ENCODE results near the gene TUB. TPM values are rescaled to one million over a fixed set of nuclear protein-coding genes. Genes with fewer than 3 reads are reported as not detected.
A peak's percentile ranks its signal among the peaks of the same experiment; 100 is the strongest.

TUB gene
- total RNA-seq, 1 donor from 2014 or later, result 2.8 TPM

DNA sequence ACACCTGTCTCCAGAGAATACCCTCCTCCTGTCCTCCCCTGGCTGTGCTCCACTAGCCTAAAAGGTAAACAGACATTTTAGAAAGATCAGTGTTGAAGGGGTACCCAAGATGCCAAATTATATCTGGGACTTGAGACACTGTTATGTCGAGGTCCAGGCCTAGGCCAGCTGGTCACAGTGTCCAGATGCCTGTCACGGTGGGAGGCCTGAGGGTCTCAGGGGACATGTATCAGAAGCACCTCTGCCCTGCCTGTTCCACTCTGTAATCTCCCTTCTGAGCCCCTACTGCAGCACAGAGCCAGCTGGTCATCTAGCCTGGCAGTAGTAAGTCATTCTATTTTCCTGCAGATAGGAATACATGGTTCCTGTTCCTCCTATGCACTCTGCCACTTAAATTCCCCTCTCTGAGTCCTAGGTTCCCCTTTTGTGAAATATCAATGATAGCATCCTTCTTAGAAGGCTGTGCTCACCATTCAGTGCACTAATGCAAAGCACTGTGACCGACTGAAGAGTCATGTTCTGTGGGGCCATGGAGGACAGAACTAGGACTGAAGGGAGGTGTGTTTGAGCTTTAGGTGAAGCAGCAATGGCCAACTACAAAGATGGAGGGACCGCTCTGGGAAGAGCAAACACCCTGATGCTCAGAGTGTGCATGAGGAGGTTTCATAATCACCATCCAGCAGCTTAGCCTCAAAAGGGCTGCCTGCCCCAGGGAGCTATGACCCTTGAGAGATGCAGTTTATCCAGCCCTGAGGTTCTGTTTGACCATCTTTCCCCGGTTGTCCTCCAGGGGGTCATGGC lies 44.8 kb upstream of the TUB start:
- TF ChIP-seq, protein P1, sequence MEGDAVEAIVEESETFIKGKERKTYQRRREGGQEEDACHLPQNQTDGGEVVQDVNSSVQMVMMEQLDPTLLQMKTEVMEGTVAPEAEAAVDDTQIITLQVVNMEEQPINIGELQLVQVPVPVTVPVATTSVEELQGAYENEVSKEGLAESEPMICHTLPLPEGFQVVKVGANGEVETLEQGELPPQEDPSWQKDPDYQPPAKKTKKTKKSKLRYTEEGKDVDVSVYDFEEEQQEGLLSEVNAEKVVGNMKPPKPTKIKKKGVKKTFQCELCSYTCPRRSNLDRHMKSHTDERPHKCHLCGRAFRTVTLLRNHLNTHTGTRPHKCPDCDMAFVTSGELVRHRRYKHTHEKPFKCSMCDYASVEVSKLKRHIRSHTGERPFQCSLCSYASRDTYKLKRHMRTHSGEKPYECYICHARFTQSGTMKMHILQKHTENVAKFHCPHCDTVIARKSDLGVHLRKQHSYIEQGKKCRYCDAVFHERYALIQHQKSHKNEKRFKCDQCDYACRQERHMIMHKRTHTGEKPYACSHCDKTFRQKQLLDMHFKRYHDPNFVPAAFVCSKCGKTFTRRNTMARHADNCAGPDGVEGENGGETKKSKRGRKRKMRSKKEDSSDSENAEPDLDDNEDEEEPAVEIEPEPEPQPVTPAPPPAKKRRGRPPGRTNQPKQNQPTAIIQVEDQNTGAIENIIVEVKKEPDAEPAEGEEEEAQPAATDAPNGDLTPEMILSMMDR (IDR thresholded peaks at IDR 0.05; ENCODE audit: partially characterized antibody, unreplicated experiment), result no peak
- Mint-ChIP-seq H3K4me1 (ENCODE audit: low read depth, unreplicated experiment) (peaks cover 25% of the 10 kb centered on the region), H3K9me3 (ENCODE audit: unreplicated experiment) (peaks cover 4% of the 10 kb centered on the region), H3K4me3 (ENCODE audit: unreplicated experiment) (no peak overlapping the region), H3K27me3 (ENCODE audit: unreplicated experiment) (peaks cover 9% of the 10 kb centered on the region), H3K36me3 (ENCODE audit: unreplicated experiment) (no peaks in the 10 kb centered on the region), H3K27ac (ENCODE audit: unreplicated experiment) (no peak overlapping the region)
- no peak for DNase-seq

DNA sequence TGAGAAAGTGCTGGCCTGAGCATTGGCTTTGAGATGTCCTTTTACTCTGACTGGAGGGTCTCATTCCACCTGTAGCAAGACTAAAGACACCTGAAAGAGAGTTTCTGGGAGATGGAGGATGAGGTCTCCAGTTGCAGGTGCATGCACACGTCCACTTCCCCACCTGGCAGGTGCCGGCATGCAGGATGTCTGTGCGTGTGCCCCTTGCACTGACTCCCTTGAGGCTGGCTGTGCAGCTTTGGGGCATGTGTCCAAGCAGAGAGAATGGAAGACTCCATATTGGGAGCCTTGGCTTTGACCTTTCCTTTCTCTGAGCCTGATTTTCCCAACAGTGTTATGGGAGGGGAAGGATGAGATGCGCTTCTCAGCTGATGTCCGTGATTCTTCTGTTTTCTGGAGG lies 44.0 kb upstream of the TUB start:
- DNase-seq, result no peak
- peaks cover 25% of the 10 kb centered on the region for H3K4me1 Mint-ChIP-seq (ENCODE audit: low read depth, unreplicated experiment)
- no peaks in the 10 kb centered on the region for H3K36me3 Mint-ChIP-seq (ENCODE audit: unreplicated experiment)
- no peak overlapping the region for H3K27ac Mint-ChIP-seq (ENCODE audit: unreplicated experiment)
- H3K4me3 Mint-ChIP-seq (ENCODE audit: unreplicated experiment), result no peak overlapping the region
- TF ChIP-seq, protein P1 (IDR thresholded peaks at IDR 0.05; ENCODE audit: partially characterized antibody, unreplicated experiment), result no peak
- H3K27me3 Mint-ChIP-seq (ENCODE audit: unreplicated experiment), result peaks cover 9% of the 10 kb centered on the region
- H3K9me3 Mint-ChIP-seq (ENCODE audit: unreplicated experiment), result peaks cover 8% of the 10 kb centered on the region

DNA sequence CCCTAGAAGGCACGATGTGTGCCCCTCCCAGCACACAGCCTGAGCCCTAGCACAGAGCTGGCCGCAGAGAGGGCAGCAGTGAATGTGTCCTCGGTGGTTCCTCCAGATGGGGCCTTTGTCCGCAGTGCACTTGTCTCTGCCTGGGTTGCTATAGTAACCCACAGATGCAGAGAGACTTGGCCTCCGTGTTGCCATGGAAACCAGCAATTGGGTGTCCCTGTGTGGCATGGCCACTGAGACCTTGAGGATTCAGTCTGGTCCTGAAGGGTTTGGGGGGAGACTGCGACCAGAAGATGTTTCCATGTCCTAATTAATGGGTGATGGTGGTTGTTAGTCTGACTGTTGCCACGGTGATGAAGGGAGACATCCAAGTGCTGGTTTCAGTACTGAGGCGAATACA lies 42.6 kb upstream of the TUB start:
- Mint-ChIP-seq H3K36me3 (ENCODE audit: unreplicated experiment) (no peaks in the 10 kb centered on the region), H3K4me1 (ENCODE audit: low read depth, unreplicated experiment) (peaks cover 20% of the 10 kb centered on the region), H3K9me3 (ENCODE audit: unreplicated experiment) (peaks cover 8% of the 10 kb centered on the region), H3K4me3 (ENCODE audit: unreplicated experiment) (peak overlapping the region; percentile 55), H3K27me3 (ENCODE audit: unreplicated experiment) (peaks cover 9% of the 10 kb centered on the region), H3K27ac (ENCODE audit: unreplicated experiment) (no peak overlapping the region)
- DNase-seq, result peak; percentile 48
- TF ChIP-seq, protein P1 (IDR thresholded peaks at IDR 0.05; ENCODE audit: partially characterized antibody, unreplicated experiment), result no peak

GRCh38 chr11:8038811-8039529 lies 42.0 kb upstream of the TUB start:
- Mint-ChIP-seq H3K9me3 (ENCODE audit: unreplicated experiment) (peaks cover 7% of the 10 kb centered on the region), H3K27me3 (ENCODE audit: unreplicated experiment) (peaks cover 9% of the 10 kb centered on the region), H3K36me3 (ENCODE audit: unreplicated experiment) (no peaks in the 10 kb centered on the region), H3K27ac (ENCODE audit: unreplicated experiment) (peak overlapping the region; percentile 49), H3K4me1 (ENCODE audit: low read depth, unreplicated experiment) (peaks cover 20% of the 10 kb centered on the region), H3K4me3 (ENCODE audit: unreplicated experiment) (peak overlapping the region; percentile 28)
- no peak for DNase-seq
- TF ChIP-seq, protein P1 (IDR thresholded peaks at IDR 0.05; ENCODE audit: partially characterized antibody, unreplicated experiment), result no peak

Data from glutamatergic neuron (in vitro differentiated cells).